HG03378 (cell line): ENCODE data around the gene ARRDC5.
"Not testable (repeated sequence)": the region's sequence is repeated elsewhere in the genome, so short reads cannot be mapped to it uniquely, and the experiment has no call there.

Source experiments
- ATAC-seq: cut with Tn5 transposase; IDR thresholded peaks from one replicate; pipeline ENCODE4 v1.9.1; 2021; ENCODE audit warnings: mild to moderate bottlenecking, moderate library complexity; ENCODE audit not compliant: unreplicated experiment

The ARRDC5 gene

DNA sequence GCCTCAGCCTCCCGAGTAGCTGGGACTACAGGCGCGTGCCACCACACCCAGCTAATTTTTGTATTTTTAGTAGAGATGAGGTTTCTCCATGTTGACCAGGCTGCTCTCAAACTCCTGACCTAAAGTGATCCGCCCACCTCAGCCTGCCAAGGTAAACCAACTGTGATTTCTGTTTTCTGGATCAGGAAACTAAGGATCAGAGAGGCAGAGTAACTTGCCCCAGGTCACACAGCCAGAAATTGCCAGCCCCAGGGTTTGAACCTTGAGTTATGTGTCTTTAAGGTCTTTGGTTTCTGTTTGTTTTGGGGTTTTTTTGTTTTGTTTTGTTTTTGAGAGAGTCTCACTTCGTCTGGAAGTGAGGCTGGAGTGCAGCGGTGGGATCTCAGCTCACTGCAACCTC is 31.0 kb downstream of the ARRDC5 start:
- ATAC-seq = no peak

DNA sequence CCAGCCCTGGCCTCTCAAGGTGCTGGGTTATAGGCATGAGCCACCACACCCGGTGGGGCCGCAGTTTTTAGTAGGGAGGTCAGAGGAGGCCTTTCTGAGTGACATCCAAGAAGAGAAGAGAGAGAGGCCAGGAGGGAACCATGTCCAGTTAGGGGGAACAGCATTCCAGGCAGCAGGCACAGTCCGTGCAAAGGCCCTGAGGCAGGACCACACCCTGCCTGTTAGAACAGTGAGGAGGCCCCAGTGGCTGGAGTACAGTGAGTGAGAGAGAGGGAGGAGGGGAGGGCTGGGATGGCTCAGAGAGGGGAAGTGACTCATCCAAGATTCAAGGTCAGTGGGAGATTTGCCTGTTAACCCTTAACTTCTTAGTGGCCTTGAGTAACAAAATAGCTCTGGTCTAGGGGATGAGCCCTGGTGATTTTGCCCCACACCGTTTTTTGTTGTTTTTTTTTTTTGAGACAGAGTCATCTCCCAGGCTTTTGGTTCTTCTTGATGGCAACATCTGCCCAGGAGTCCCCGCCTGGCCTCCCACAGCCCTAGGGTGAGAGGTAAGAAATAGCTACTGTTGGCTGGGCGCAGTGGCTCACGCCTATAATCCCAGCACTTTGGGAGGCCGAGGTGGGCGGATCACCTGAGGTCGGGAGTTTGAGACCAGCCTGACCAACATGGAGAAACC is 32.5 kb downstream of the ARRDC5 start:
- ATAC-seq = no peak

GRCh38 chr19:4868286-4868834 is 34.3 kb downstream of the ARRDC5 start:
- no peak for ATAC-seq

- ATAC-seq = peak; percentile 45
Observed at GRCh38 chr19:4867534-4868285, 35.0 kb downstream of the ARRDC5 start, which contains the start of gene PLIN3. Gene PLIN3 (minus strand): TSS chr19:4867667. CDS start chr19:4861394, 6,273 bp downstream.

DNA sequence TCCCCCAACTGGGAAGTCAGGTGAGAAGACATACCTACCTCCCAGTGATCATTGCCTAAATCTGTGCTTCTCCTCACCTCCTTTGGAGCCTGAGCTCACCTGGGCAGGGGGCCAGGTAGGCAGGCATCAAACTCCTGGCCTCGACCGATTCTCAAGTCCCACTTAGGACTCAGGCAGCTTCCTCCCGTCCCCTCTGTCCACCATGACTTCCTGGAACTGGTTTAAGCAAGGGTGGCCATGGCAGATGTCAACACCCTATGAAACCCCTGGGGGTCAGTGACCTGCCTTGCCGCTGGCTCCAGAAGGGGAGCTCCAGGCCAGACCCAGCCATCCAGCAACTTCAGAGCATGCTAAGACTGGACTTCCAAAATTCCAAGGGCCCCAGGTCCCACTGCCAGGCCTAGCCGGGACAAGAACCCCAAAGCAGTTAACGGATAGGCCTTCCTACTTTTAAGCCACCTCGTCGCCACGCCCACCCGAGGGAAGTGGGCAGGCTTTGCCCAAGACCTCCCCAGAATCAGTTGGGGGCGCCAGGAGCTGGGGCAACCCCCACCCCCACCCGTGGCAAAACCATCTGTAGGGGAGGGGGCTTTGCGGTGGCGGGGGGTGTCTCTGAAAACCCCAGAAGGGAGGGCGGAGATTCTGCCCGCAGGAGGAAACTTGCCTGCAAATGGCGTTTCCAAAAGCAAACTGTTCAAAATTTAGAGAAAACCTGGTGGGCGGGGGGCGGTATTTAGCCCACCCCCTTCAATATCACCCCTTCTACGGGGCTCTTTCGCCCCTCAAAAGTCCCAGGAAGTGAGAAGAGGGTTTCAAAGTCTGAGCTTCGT is 35.9 kb downstream of the ARRDC5 start:
- no peak for ATAC-seq

DNA sequence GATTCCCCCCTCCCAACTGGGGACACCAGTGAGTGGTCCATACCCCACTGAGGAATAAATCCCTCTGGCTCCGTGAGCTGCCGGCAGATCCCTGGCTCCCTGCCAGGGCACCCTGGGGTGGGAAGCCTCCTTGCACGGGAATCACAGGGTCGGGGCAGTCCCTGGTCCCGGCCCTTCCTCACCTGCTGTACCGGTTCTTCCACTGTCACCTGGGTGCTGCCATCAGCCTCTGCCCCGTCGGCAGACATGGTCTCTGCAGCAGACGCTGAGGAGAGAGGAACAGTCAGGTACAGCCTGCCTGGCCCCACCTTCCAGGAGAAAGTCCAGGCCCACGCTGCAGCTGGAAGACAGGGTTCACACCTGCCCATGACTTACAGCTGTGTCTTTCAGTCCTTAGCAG is 41.5 kb downstream of the ARRDC5 start:
- ATAC-seq = no peak

- ATAC-seq = no peak
Observed at GRCh38 chr19:4859697-4860096, 43.0 kb downstream of the ARRDC5 start.

DNA sequence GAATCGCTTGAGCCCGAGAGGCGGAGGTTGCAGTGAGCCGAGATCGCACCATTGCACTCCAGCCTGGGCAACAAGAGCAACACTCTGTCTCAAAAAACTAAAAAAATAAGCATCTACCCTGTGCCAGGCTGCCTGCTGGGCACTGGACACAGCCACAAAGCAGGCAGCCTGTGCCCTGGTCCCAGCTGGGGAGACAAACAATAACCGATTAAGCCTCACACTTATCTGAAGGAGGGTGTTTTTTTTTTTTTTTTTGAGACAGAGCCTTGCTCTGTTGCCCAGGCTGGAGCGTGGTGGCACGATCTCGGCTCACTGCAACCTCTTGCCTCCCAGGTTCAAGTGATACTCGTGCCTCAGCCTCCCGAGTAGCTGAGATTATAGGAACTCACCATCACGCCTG is 46.2 kb downstream of the ARRDC5 start:
- not testable (repeated sequence) for ATAC-seq

DNA sequence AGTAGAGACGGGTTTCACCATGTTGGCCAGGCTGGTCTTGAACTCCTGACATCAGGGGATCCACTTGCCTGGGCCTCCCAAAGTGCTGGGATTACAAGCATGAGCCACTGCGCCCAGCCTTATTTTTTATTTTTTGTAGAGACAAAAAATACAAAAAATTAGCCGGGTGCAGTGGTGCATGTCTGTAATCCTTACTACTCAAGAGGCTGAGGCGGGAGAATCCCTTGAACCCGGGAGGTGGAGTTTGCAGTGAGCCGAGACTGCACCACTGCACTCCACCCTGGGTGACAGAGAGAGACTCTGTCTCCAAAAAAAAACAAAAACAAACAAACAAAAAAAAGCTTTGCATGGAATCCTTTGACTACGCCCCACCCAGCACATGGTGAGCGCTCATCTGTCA is 49.2 kb downstream of the ARRDC5 start:
- ATAC-seq = not testable (repeated sequence)

- ATAC-seq = no peak
Observed at GRCh38 chr19:4852484-4852883, 50.2 kb downstream of the ARRDC5 start.

DNA sequence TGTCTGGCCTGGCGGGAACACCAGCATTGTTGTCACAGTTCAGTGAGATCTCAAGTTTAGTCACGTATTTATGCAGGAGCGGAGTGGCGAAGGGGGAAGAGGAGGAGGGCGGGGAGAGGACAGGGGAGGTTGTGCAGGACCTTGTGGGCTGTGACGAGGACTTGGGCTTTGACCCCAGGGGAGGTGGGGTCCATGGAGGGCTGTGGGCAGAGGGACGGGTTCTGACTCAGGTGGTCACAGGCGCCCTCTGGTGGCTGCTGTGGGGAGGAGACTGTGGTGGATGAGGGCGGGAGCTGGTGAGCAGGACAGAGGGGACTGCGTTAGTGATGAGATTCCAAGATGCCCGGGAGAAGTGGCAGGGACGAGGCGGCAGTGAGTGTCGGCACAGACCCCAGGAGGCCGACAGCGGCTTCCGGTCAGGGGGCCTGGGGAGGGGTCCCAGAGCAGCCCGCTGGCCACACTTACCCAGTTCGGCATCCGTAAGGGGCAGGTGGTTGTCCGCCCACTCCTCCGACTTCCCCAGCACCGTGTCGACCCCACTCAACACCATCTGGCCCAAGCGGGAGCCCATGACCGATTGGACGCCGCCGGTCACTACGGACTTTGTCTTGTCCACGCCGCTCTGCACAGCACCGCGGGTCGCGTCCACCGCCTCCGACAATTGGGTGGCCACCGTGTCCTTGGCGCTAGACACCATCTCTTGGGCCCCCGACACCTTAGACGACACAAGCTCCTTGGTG is 51.0 kb downstream of the ARRDC5 start:
- ATAC-seq = no peak

DNA sequence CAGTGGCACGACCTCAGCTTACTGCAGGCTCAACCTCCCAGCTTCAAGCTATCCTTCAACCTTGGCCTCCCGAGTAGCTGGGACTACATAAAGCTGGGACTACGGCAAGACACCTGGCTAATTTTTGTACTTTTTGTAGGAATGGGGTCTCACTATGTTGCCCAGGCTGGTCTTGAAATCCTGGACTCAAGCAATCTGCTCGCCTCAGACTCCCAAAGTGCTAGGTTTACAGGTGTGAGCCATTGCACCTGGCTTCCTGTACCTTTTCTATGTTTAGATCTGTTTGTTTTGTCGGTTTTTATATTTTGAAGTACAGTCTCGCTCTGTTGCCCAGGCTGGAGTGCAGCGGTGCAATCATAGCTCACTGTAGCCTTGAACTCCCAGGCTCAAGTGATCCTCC is 53.7 kb downstream of the ARRDC5 start:
- ATAC-seq = no peak

DNA sequence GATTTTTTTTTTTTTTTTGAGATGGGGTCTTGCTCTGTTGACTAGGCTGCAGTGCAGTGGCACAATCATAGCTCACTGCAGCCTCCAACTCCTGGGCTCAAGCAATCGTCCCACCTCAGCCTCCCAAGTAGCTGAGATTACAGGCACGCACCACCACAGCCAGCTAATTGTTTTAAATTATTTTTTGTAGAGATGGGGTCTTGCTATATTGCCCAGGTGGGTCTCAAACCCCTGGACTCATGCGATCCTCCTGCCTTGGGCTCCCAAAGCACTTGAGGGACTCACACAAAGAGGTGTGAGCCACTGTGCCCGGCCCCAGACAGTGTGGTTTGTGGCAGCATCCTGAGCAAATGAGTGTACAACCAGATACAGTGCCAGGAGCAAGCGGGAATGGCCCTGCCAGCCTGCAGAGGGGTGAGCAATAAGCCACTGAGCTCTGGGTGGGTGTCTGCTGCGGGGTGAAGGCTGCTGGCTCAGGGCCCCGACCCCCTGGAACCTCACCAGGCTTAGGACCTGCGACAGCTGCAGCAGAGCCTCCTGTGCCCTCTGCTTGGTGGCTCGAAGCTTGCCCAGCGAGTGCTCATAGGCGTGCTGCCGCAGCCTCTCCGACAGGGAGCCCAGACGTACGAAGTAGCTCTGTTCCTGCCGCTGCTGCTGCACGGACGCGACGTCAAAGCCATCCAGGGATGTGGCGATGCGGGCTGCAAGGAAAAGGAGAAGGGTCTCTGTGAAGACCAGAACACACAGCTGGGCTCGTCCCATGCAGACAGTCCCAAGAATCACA is 55.3 kb downstream of the ARRDC5 start:
- no peak for ATAC-seq

- ATAC-seq = not testable (repeated sequence)
Observed at GRCh38 chr19:4845975-4846374, 56.7 kb downstream of the ARRDC5 start.

- ATAC-seq = no peak
Observed at GRCh38 chr19:4844348-4845179, 58.1 kb downstream of the ARRDC5 start.

GRCh38 chr19:4843647-4843965 is 59.1 kb downstream of the ARRDC5 start:
- no peak for ATAC-seq
